GM12872 (cell line): ENCODE data around the gene SLC1A3.

ENCODE experiments used
- TF ChIP-seq, protein P1 (sequence below): IDR thresholded peaks from 3 replicates; pipeline ENCODE4 v1.5.1; 2011; ENCODE audit warnings: low read depth, mild to moderate bottlenecking, low read length, moderate library complexity; ENCODE audit not compliant: insufficient read depth

The SLC1A3 gene

DNA sequence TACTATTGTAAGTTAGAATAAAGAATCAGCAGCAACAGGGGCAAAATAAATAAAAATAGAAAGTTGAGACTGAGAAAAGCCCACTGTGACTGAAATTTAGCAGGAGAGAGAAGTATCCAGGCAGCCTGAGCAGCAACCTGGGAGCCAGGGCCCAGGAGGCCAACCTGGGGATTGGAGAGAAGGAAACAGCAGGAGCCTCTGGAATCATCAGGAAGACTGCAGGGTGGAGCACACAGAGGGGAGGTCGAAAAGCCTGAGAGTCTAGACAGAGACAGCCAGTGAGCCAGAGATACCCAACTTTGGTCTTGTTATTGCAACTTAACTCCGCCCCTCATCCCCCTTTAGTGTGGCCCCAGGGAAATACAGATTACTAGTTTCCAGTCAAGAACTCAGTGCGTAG is 98.6 kb downstream of the SLC1A3 start:
- TF ChIP-seq, protein P1, sequence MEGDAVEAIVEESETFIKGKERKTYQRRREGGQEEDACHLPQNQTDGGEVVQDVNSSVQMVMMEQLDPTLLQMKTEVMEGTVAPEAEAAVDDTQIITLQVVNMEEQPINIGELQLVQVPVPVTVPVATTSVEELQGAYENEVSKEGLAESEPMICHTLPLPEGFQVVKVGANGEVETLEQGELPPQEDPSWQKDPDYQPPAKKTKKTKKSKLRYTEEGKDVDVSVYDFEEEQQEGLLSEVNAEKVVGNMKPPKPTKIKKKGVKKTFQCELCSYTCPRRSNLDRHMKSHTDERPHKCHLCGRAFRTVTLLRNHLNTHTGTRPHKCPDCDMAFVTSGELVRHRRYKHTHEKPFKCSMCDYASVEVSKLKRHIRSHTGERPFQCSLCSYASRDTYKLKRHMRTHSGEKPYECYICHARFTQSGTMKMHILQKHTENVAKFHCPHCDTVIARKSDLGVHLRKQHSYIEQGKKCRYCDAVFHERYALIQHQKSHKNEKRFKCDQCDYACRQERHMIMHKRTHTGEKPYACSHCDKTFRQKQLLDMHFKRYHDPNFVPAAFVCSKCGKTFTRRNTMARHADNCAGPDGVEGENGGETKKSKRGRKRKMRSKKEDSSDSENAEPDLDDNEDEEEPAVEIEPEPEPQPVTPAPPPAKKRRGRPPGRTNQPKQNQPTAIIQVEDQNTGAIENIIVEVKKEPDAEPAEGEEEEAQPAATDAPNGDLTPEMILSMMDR = no peak

DNA sequence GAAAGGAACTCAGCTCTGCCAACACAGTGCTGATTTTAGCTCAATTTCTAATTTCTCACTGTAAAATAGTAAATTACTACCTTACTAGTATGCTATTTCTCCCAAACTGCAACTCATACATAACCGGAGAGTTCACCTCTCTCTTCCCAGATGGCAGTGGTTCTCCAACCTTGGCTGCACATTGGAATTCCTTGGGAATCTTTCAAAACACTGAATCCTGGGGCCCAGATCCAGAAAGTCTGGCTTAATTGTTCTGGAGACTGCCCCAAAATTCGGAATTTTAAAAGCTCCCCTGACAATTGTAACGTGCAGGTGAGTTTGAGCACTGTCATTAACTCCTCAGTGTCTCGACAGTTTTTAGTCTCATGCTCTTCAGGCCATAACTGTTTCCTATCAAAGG is 100.3 kb downstream of the SLC1A3 start:
- TF ChIP-seq, protein P1 = no peak

DNA sequence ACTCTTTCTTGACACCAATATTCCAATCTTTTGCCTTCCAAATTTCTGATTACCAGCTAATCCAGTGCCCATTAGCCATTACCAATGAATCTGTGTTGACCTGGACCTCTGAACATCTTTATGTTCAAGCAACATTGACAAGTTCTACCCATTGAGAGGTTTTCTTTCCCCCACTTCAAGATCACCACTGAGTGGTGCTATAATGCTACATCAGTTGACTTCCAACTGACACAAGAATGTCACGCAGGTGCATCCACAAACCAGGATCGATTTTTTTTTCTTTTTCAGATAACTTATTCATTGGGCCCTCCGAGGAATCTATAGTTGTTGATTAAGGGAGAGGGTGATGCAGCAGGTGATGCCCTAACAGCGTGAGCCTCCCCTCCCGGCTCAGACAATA is 102.6 kb downstream of the SLC1A3 start:
- TF ChIP-seq, protein P1 = no peak

DNA sequence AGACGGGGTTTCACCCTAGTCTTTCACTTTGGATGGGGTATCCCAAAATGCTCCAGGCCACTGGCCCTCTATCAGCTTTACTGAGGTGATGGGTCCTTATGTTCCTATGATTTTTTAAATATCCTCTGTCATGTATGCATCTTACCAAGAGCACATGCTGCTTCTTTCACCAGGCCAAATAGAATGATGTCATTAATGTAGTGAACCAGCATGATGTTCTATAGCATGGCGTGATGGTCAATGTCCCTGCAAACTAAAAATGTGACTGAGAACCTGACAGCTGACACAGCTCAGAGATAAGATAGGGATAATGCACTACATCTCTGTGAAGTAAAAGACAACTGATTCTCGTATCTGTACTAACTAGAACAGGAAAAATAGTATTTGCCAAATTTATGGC is 103.6 kb downstream of the SLC1A3 start:
- TF ChIP-seq, protein P1 = no peak

DNA sequence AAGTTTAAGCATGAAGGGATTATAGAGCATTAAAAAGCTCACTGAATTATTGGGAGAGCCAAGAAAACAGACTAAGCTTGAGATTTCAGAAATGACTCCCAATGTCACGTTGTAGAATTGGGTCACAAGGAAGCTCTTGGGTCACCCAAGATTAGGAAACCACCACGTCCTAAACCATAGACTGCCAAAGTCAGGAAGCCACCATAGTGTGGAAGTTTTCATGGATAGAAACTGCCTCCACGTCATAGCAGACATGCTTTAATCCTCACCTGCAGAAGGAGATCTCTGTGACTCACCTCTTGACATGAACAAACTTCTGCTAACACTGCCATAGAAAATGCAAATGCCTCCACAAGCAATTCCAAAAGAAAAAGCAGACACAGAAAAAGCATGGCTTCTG is 106.3 kb downstream of the SLC1A3 start:
- TF ChIP-seq, protein P1 = no peak

DNA sequence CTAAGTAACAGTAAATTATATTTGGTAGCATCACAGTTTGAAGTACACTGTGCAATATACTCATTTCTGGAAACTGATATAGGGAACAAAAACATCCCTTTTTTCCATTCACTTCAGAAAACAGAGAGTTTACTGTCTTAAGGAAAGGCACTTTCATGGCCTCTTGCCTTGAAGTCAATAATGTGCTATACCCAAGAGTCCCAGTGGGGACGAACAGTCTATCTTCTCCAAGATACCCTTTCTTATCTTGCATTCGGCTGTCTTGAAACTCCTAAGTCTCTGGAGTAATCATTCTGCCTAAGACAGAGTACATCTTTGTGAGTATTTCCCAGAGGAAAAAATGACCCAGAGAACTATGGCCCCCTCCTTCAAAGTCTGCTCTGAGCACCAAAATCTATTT is 107.1 kb downstream of the SLC1A3 start:
- TF ChIP-seq, protein P1 = no peak

DNA sequence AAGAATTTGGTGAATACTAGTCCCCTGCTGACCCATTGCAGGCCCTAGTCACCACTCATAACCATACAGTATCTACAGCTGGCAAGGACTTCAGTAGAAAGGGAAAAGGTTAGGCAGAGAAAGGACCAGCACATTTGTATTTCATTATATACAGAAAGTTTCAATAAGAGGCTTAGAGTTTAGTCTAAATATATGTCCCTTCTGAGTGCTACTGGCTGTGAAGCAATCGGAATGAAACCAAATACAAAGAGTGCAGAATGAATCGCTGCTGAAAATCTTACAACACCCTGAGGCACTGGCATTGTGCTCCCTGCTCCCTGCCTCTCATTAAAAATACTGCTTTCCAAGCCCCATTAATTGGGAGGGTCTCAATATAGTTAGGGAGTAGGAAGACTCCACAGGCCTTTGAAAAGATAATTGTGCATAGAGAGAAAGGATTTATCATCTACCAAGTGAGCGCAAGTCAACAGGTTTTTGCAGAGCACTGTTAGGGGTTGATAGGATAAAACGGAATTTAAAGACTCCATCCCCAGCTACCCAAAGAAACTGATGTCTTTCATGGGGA is 110.8 kb downstream of the SLC1A3 start:
- TF ChIP-seq, protein P1 = no peak
